GM03348 (cell line): ENCODE data around the gene TRIM7.
"Not testable (repeated sequence)": the region's sequence is repeated elsewhere in the genome, so short reads cannot be mapped to it uniquely, and the experiment has no call there.

ENCODE experiments used
- DNase-seq: peaks from one replicate; pipeline ENCODE4 v3.0.0; 2012; ENCODE audit warnings: low spot score

The TRIM7 gene

DNA sequence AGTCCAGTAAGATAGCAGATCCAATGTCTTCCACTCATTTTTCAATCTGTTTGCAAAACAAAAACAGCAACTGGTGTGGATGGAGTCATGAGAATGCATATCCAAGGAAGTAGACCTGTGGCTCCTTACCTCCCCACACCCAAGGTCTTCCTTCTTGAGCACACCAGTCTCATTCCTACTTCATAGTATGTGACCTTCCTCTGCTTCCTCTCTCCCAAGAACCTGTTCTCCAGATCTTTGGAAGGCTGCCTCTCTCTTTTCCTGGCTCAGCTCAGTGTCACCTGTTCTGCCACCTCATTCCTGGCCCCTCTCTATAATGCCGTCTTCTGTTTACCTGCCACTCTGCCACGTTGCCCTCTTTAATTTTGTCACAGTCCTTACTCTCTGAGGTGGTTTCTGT, 7.9 kb upstream of the TRIM7 start:
- no peak for DNase-seq

DNA sequence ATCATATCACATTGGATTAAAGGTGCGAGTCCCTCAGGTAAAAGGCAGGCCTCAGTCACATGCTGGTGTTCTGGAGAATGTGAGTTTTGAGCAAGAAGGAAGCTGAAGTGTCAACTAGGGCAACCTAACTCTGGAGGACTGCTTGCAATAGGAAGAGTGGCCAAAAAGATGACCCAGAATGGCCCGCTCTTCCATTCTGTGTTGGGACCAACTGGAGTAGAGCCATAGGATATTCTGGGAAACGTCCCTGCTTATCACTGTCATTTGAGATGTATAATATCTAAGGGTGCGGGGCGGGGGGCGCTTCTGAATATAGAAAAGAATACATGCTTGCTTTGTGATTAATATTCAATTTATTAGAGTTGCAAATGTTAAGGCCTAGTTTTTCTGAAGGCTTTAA, 7.1 kb upstream of the TRIM7 start:
- no peak for DNase-seq

DNA sequence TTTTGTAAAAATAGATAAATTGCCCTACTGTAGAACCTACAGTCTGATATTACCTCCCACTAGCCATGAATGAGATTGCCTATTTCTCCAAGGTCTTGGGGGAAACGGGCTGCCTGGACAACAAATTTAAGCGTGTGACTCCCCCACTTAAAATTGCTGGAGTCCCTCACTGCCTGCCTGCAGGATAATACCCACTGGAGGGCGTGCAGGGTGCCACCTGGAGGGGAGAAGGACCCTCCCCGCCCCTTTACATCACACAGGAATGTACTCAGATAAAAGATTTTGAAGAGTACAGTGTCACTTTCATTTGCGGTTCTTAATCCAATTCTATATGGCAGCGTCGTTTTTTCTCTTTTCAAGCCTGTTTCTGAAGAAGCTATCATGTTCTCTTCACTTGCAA, 6.2 kb upstream of the TRIM7 start:
- no peak for DNase-seq

DNA sequence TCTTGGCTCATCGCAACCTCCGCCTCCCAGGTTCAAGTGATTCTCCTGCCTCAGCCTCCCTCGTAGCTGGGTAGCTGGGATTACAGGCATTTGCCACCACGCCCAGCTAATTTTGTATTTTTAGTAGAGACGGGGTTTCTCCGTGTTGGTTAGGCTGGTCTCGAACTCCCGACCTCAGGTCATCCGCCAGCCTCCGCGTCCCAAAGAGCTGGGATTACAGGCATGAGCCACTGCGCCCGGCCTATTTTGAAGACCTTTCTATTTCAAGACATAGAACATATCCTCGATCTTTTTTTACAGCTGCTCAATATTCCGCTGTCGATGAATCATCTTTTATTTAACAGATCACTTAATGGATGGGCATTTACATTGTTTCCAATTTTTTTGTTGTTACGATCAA, 5.7 kb upstream of the TRIM7 start:
- DNase-seq: not testable (repeated sequence)

DNA sequence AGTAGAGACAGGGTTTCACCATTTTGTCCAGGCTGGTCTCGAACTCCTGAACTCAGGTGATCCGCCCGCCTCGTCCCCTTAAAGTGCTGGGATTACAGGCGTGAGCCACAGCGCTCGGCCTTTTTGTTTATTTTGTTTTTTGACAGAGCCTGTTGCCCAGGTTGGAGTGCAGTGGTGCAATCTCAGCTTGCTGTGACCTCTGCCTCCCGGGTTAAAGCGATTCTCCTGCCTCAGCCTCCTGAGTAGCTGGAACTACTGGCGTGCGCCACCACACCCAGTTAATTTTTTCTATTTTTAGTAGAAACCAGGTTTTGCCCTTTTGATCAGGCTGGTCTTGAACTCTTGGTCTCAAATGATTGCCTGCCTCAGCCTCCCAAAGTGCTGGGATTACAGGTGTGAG, 5.2 kb upstream of the TRIM7 start:
- DNase-seq: not testable (repeated sequence)

DNA sequence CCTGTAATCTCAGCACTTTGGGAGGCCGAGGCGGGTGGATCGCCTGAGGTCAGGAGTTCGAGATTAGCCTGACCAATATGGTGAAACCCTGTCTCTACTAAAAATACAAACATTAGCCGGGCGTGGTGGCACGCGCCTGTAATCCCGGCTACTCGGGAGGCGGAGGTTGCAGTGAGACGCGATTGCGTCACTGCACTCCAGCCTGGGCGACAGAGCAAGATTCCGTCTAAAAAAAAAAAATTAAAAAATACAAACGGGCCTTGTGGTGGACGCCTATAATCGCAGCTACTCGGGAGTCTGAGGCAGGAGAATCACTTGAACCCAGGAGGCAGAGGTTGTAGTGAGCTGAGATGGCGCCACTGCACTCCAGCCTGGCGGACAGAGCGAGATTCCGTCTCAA, 4.0 kb upstream of the TRIM7 start:
- not testable (repeated sequence) for DNase-seq

DNA sequence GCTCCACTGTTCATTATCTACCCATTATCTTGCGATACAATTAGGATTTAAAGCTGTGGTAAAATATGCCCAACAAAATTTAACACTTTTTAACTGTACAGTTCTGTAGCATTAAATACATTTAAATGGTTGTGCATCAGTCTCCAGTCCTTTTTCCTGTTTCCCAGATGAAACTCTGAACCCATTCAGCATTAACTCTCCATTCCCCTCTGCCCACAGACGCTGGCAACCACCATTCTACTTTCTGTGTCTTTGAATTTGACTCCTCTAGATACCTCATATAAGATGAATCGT, 2.9 kb upstream of the TRIM7 start:
- no peak for DNase-seq

DNA sequence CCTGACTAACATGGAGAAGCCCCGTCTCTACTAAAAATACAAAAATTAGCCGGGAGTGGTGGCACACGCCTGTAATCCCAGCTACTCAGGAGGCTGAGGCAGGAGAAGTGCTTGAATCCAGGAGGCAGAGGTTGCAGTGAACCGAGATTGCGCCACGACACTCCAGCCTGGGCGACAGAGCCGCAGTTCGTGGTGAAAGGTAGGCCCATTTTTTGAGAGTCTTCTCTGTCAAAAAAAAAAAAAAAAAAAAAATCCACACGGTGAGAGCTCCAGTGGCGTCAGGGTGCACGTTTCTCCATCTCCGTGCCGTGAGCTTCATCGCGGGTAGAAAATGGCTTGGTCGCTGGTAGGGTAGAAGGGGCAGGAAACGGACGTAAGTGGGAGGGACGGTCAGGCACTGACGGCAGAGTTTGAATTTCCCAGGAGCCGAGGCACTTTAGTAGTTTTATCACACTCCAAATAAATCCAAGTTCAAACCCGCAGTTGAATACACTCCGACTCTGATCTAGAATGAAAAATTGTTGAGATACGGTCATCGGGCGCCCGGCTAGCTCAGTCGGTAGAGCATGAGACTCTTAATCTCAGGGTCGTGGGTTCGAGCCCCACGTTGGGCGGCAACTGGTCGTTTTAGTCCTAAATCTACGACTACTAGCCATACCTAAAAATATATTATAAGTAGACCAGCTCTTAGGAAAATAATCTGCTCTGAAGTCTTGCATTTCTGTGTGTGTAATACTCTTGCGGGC, 2.4 kb upstream of the TRIM7 start:
- DNase-seq: no peak

DNA sequence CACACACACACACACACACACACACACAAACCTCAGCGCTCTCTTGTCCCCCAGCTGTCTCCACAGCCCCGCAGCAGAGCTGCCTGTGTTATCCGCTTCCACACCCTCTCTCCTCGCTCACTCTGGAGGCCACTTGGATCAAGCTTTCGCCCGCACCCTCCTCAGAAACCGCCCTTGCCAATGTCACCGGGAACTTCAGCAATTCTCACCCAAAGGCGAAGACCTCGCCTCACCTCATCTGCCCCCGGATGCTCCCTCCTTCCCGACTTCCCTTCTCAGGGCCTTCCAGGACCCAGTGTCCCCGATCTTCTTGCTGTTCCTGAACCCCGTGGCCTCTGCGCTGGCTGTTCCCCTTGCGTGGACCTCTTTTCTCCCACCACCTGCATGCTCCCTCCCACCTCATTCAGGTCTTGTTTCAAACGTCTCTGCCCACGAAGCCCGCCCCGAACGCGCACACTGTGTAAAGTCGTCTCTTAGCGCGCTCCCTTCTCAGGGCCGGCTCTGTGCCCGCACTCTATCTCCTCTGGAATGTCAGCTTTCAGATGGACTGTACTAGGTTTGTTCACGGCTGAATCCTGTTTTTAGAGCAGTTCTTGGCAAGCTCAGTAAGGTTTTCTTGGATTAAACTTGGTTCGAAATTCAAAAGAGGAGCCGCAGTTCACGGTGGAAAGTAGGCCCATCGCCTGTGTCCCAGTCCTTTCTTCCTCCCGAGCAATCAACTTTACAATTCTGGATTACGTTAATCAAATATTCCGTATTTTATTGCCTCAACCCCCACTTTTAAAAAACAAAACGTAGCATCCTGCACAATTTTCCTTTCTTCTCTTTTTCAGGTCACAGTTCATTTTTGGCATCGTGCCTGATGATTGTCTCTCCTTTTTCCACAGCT, 1.0 kb upstream of the TRIM7 start:
- no peak for DNase-seq

DNA sequence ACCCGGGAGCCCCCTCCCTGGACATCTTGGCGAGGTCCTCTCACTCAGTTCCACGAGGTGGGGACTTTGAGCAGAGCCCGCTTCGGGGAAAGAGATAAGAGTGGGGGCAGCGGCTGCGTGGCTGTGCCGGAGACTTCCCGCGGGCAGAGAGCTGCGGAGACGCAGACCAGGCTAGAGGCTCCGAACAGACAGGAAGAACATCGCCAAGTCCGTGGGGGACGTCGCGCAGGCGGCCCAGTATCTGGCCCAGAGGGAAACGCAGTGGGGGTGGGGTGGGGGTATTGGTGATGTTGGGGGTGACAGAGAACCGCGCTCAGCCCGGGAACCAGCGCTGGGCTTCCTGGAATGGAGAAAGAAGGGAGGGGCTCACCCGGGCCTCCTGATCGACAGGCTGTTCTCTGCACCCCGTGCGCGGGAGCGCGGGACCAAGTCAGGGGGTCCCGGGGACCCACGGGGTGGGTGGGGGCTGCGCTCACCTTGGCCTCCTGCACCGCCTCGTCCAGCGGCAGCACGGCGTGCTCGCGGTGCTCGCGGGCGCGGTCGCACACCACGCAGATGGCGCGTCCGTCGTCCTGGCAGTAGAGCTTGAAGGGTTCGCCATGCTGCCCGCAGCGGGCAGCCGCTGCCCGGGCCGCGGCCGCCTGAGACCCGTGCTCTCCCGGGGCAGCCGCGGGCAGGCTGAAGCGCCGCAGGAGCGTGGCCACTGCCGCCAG, 727 bp downstream of the TRIM7 start:
- DNase-seq: no peak

DNA sequence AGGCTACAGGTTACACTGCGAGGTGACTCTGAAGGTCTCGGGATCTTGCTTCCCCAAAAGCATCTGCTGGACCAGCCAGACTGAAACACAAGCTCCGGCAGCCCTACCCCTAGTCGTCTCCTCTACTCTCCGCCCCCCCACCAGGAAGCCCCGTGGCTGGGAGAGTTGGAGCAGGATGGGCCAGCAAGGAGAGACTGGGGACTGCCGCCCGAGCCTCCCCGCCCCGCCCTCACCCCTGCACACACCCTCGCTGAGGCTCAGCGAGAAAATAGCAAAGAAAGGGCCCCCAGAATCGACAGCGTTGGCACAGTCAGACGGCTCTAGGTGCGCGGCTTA, 1.3 kb downstream of the TRIM7 start:
- no peak for DNase-seq

DNA sequence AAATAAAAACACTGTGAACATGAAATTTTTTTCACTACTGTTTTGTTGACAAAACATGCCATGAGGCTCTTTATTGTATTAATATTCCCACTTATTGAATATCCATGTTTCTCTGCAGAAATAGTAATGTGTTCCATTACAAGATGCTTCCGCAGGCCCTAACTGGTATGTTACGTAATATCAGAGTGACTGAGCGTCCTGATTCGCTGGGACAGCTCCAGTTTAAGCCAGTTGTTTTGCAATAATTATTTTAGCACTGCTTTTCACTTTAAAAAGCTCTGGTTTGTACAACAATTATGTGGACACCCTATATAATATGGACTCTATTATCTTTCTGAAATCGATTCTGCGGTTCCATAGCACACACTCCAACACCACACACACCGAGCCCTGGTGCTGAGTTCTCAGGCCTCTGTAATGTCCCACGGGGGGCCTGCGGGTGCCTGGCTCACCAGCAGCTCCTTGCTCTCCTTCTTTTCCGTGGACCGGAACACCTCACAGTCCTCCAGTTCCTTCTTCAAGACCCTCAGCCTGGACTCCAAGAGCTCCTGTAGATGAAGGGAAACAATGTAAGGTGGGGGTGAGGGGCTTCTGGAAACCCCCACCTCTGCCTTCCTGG, 1.8 kb downstream of the TRIM7 start:
- no peak for DNase-seq

DNA sequence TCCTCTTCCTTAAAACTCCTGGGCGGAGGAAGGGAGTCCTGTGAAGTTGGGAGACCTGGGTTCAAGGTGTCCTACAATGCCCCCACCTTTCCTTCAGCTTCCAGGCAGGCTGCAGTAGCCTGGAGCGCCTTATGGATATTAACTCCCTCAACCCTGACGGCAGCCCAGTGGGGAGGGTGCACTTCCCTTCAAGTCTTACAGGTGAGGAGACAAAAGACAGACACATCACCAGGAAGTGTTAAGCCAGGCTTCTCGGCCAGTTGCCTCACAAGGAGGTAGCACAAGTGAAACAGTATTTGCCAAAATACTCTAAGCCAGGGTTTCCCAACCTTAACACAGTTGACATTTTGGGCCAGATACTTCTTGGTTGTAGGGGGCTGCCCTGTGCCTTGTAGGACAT, 4.2 kb downstream of the TRIM7 start:
- DNase-seq: no peak

DNA sequence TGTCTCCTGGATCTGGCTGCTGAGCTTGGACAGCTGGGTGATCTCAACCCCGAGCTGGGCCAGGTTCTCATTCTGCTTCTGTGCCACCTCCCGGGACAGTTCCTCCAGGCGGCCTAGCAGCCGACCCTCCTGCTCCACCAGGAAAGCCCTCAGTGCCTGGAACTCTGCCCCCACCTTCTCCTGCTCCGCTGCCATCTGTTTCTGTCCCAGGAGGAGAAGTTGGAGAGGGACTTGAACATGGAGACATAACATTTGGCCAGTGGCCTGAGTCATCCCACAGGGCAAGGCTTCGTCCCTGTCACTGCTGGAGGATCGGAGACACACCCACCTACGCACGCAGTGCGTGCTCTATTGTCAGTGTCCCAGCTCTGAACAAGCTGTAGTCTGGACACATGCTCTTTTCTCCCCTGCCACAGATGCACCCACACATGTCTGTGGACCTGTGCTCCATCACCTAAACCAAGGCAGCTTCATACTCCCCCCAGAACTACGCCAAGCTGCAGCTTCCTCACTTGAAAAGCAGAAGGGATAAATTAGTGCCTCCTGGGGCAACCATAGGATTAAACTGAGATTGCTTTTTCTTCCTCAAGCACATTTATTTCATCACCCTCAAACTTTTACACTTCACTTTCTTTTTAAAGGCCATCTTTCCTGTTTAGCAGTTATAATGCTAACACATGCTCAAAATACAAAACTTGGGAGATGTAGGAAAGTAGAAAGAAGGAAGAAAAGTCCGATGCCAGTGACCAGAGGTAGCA, 4.9 kb downstream of the TRIM7 start:
- no peak for DNase-seq

DNA sequence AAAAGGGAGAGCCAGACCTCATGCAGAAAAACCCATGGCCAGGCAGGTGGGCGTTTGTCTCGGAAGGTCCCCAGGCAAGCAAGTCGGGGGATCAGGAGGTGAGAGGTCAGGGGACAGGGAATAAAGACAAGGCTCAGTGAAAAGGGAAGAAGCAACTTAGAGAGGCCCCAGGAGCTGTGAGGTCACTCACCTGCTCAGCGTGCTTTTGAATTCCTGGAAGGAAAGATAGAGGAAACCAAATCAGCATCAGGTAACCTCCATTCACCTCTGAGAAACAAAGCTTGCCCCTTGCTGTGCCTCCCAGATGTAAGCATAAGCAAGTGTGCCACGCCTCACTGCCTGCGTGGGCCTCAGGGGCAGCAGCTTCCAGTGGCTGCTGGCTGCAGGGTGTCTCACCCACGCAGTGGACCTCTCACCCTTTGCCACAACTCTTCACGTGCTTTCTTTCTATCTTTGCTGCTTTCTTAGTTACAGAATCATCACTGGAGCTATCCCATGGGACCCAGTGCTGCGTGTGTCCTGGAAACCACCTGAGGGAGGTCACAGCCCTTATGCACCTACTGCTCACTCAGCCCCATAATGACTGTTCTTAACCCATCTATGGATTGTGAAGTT, 6.0 kb downstream of the TRIM7 start:
- DNase-seq: no peak

DNA sequence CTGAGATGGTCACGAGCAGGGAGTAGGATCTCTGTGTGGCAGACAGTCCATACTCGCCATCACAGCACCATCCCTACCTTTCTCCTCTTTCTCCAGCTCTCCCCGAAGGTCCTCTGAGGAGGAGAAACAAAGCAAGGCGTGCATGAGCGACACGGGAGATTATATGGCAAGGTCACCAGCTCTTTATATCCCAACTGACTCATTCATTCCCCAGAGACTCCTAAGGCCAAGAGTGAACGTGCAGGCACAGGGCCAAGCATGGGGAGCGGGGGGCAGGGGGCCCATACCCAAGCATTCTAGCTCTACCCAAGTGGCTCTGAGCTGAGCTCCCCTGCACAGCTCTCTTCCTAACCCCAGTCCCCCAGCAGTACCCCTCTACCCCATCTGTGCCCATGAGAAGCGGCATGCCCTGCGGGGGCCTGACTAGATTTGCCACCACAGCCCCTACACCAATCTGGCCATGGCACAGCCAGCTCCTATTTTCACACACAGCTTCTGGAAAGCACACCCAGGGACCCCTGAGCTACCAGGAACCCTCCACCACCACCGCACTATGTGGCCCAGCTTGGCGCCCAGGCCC, 6.8 kb downstream of the TRIM7 start:
- no peak for DNase-seq

DNA sequence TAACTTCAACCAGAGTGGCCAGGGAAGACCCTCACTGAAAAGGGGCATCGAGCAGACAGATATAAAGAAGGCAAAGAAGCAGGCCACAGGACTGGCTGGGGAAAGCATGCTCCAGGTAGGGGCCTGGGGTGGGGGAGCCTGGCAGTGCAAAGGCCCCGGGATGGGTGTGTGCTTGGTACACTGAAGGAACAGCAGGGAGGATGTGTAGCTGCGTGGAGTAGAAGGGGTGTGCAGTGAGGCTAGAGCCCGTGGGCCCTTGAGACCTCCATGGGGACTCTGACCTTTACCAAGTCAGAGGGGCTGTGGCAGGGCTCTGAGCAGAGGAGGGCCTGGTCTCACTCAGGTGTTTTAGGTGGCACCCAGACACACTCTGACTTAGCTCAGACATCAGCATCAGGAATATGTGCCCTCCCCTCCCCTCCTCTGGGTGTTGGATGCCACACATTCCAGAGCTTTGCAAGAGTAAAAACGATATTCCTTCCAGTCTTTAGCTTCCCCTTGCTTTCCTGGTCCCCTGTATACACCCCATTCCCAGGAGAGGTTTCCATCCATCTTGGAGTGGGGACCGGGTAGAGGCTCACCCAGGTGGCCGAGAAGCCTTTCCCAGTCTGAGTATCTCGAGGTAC, 7.6 kb downstream of the TRIM7 start:
- DNase-seq: no peak

DNA sequence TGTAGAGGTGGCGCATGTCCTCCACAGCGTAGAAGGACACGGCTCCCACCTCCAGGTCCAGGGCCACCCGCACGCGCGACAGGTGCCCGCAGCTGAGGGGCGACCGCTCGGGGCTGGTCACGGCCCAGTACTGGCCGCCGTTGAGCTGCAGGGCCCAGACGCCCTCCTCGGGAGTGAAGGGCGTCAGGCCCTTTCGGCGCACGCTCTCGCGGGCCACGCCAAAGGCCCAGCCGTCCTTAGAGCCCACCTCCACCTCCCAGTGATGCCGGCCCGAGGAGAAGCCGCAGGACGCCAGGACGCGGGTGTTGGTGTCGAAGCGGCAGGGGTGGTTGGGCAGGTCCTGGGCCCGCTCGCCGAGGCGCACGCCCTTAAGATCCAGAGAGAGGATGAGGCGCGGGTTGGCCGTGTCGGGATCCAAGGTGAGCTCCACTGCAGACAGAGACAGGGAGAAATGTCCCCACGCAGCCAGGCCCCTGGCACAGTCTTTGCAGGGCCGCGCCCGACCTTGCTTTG, 9.7 kb downstream of the TRIM7 start:
- DNase-seq: no peak

DNA sequence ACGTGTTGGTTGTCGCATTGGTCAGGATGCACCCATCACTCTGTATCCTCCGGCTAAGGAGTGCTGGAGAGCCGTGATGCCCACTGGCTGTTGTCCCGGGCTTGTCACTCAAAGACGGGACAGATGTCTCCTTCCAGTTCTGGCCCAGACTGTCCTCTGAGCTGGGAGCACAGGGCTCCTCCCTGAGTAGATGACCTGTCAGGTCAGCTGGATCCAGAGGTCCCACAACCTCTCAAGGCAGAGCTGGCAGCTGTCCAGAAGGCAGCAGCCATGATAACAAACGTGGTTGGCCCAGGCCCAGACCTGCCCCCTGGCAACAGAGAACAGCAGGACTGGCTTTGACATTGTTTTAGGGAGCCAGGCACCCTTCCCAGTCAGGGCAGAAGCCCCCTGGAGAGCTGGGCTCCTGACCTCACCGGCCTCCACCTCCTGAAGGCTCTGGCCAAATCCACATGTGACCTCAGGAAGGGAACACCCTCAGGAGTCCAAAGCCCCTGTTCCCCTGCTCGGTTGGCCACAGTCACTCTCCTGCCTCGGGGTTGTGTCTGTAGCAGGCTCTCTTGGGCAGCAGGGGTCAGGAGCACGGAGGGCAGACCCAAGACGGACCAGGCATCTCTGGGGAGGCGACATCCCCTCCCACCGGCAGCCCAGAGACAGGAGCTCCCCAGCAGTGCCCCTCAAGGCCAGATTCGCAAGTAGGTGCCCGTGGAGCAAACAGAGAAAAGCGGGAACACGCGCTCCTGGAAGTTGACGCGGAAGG, 10.3 kb downstream of the TRIM7 start:
- no peak for DNase-seq

DNA sequence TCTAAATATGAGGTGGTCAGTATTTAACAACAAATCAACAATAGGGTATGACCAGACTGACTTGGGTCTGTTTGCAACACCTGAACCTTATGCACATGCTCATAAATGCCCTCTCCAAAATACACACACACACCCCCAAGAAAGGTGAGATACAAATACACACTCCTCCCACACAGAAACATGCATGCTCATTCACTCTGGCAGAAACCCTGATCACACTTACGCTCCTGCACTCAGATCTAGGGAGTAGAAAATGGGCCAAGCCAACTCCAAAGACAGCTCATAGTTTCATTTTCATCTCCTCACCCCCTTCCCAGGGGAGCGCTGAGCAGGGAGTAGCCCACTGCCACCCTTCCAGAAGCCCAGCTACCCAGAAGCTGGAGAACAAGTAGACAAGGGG, 11.3 kb downstream of the TRIM7 start:
- DNase-seq: no peak
